Smooth muscle cell (in vitro differentiated cells): ENCODE data around the gene PSMC4. TPM values are rescaled to one million over a fixed set of nuclear protein-coding genes. Genes with fewer than 3 reads are reported as not detected.

Source experiments
- DNase-seq: peaks from one replicate; lab custom pipeline; 2025; ENCODE audit not compliant: unreplicated experiment; lab: John Stamatoyannopoulos, UW
- H2AFZ ChIP-seq: fragments of 200-600 bp; sonication (generic); 2 replicates; pipeline ENCODE4 v1.6.0; 2016; ENCODE audit warnings: antibody characterized with exemption, low read depth, mild to moderate bottlenecking
- H3F3A ChIP-seq: fragments of 200-600 bp; sonication (generic); 2 replicates; pipeline ENCODE4 v1.6.0; 2017; ENCODE audit warnings: antibody characterized with exemption, low read depth
- H3K27ac ChIP-seq: fragments of 200-600 bp; sonication (generic); 2 replicates; pipeline ENCODE4 v1.5.1; 2016; ENCODE audit warnings: low read depth, mild to moderate bottlenecking
- H3K27me3 ChIP-seq: fragments of 200-600 bp; sonication (generic); 2 replicates; pipeline ENCODE4 v1.6.1; 2016; ENCODE audit warnings: low read depth, mild to moderate bottlenecking
- H3K36me3 ChIP-seq: fragments of 200-600 bp; sonication (generic); 2 replicates; pipeline ENCODE4 v1.5.1; 2016; ENCODE audit warnings: low read depth
- H3K4me1 ChIP-seq: fragments of 200-600 bp; sonication (generic); 2 replicates; pipeline ENCODE4 v1.5.1; 2016; ENCODE audit warnings: low read depth
- H3K4me2 ChIP-seq: fragments of 200-600 bp; sonication (generic); 2 replicates; pipeline ENCODE4 v1.6.0; 2016; ENCODE audit warnings: mild to moderate bottlenecking
- H3K4me3 ChIP-seq: fragments of 200-600 bp; sonication (generic); 2 replicates; pipeline ENCODE4 v1.5.1; 2016; ENCODE audit warnings: mild to moderate bottlenecking
- H3K79me2 ChIP-seq: fragments of 200-600 bp; sonication (generic); 2 replicates; pipeline ENCODE4 v1.6.0; 2016; ENCODE audit warnings: low read depth, mild to moderate bottlenecking
- H3K9ac ChIP-seq: fragments of 200-600 bp; sonication (generic); 2 replicates; pipeline ENCODE4 v1.6.0; 2016; ENCODE audit warnings: low read depth
- H3K9me3 ChIP-seq: fragments of 200-600 bp; sonication (generic); replicated peaks from 2 replicates; pipeline ENCODE4 v1.5.1; 2016; ENCODE audit warnings: low read depth
- H4K20me1 ChIP-seq: fragments of 200-600 bp; sonication (generic); 2 replicates; pipeline ENCODE4 v1.6.0; 2016; ENCODE audit warnings: low read depth
- CTCF ChIP-seq: fragments of 200-600 bp; sonication (generic); IDR thresholded peaks from 2 replicates; pipeline ENCODE4 v1.5.1; 2017; ENCODE audit warnings: borderline replicate concordance, mild to moderate bottlenecking, antibody characterized with exemption; ENCODE audit not compliant: insufficient read depth, poor library complexity, severe bottlenecking
- WGBS: methylation state at CpG from one replicate; pipeline ENCODE4 v1.1.7; 2016; ENCODE audit warnings: low lambda C conversion rate; 5-methylcytosine and 5-hydroxymethylcytosine counted together
- polyA plus RNA-seq: library from polyadenylated mRNA; unstranded; fragments of >200 nt; fragmentation: Nextera tagmentation; extraction: Ambion mirVana; gene quantifications from 2 replicates; pipeline ENCODE4 v1.2.1, GENCODE V29; 2016
- total RNA-seq: library from RNA; depleted of rRNA; stranded (reverse); fragments of >200 nt; gene quantifications from 2 replicates; pipeline ENCODE4 v1.2.3, GENCODE V29; 2014

Gene PSMC4
- total and polyA plus RNA-seq, 2 experiments from 2014 or later: 117 to 120 TPM

GRCh38 chr19:39941615-39942365, 29.2 kb upstream of the PSMC4 start:
- Histone ChIP-seq H3K27ac (peak overlapping the region; percentile 47), H3F3A (no peaks in the 10 kb centered on the region), H3K27me3 (no peaks in the 10 kb centered on the region), H3K79me2 (no peaks in the 10 kb centered on the region), H3K4me1 (peaks cover 11% of the 10 kb centered on the region), H3K36me3 (no peaks in the 10 kb centered on the region), H2AFZ (no peak overlapping the region), H3K9ac (no peak overlapping the region), H3K9me3 (no peaks in the 10 kb centered on the region), H3K4me2 (peak overlapping the region; percentile 19), H4K20me1 (no peaks in the 10 kb centered on the region), H3K4me3 (no peak overlapping the region)
- DNase-seq: no peak
- WGBS: 28% methylated on average over 5 of the region's 5 CpGs
- TF ChIP-seq CTCF: no peak

GRCh38 chr19:39942366-39942730, 28.6 kb upstream of the PSMC4 start:
- H3K9me3 ChIP-seq: no peaks in the 10 kb centered on the region
- H3K9ac ChIP-seq: no peak overlapping the region
- H3K79me2 ChIP-seq: no peaks in the 10 kb centered on the region
- no peak overlapping the region for H3K4me3 ChIP-seq
- H3K4me2 ChIP-seq: peak overlapping the region; percentile 19
- no peak overlapping the region for H2AFZ ChIP-seq
- H3K36me3 ChIP-seq: no peaks in the 10 kb centered on the region
- peak overlapping the region; percentile 47 for H3K27ac ChIP-seq
- WGBS: 60% methylated on average over 4 of the region's 4 CpGs
- no peaks in the 10 kb centered on the region for H3F3A ChIP-seq
- H3K27me3 ChIP-seq: no peaks in the 10 kb centered on the region
- TF ChIP-seq CTCF: no peak
- H3K4me1 ChIP-seq: peaks cover 11% of the 10 kb centered on the region
- DNase-seq: no peak
- H4K20me1 ChIP-seq: no peaks in the 10 kb centered on the region

GRCh38 chr19:39943586-39943985, 27.4 kb upstream of the PSMC4 start:
- H3K4me2 ChIP-seq: no peak overlapping the region
- H3K27me3 ChIP-seq: no peaks in the 10 kb centered on the region
- H3K27ac ChIP-seq: no peak overlapping the region
- no peaks in the 10 kb centered on the region for H3K9me3 ChIP-seq
- H3K4me1 ChIP-seq: peaks cover 11% of the 10 kb centered on the region
- no peak overlapping the region for H3K4me3 ChIP-seq
- over 99% methylated on average over 7 of the region's 7 CpGs for WGBS
- DNase-seq: no peak
- no peaks in the 10 kb centered on the region for H3F3A ChIP-seq
- H3K9ac ChIP-seq: no peak overlapping the region
- no peaks in the 10 kb centered on the region for H3K36me3 ChIP-seq
- no peaks in the 10 kb centered on the region for H4K20me1 ChIP-seq
- no peak overlapping the region for H2AFZ ChIP-seq
- H3K79me2 ChIP-seq: no peaks in the 10 kb centered on the region
- TF ChIP-seq CTCF: no peak

GRCh38 chr19:39946532-39946931, 24.4 kb upstream of the PSMC4 start:
- peaks cover 9% of the 10 kb centered on the region for H3K4me1 ChIP-seq
- H3K27ac ChIP-seq: no peak overlapping the region
- no peaks in the 10 kb centered on the region for H3K36me3 ChIP-seq
- no peak overlapping the region for H3K4me3 ChIP-seq
- TF ChIP-seq CTCF: no peak
- 51% methylated on average over 4 of the region's 4 CpGs for WGBS
- H3K4me2 ChIP-seq: no peak overlapping the region
- H2AFZ ChIP-seq: no peak overlapping the region
- no peaks in the 10 kb centered on the region for H3K79me2 ChIP-seq
- no peaks in the 10 kb centered on the region for H3K27me3 ChIP-seq
- H3F3A ChIP-seq: no peaks in the 10 kb centered on the region
- H3K9me3 ChIP-seq: no peaks in the 10 kb centered on the region
- no peak overlapping the region for H3K9ac ChIP-seq
- no peak for DNase-seq
- H4K20me1 ChIP-seq: no peaks in the 10 kb centered on the region
